Chondrocyte (in vitro differentiated cells): Measurements from ENCODE around the gene C4orf36. TPM values are rescaled to one million over a fixed set of nuclear protein-coding genes. Genes with fewer than 3 reads are reported as not detected.

Source experiments
- DNase-seq: peaks from one replicate; pipeline ENCODE4 v3.0.0; 2021; ENCODE audit warnings: mixed read lengths, low spot score
- H3K27ac Mint-ChIP-seq: one replicate; pipeline ENCODE4 v1.8.0; 2021; ENCODE audit warnings: mild to moderate bottlenecking, moderate library complexity, mixed read lengths; ENCODE audit not compliant: unreplicated experiment
- H3K27me3 Mint-ChIP-seq: 2 replicates; pipeline ENCODE4 v1.8.0; 2021; ENCODE audit warnings: low read depth, mixed read lengths
- H3K36me3 Mint-ChIP-seq: 2 replicates; pipeline ENCODE4 v1.8.0; 2021; ENCODE audit warnings: low read depth, mixed read lengths
- H3K4me1 Mint-ChIP-seq: 2 replicates; pipeline ENCODE4 v1.8.0; 2021; ENCODE audit warnings: low read depth, mild to moderate bottlenecking, mixed read lengths
- H3K4me3 Mint-ChIP-seq: one replicate; pipeline ENCODE4 v1.8.0; 2021; ENCODE audit warnings: mild to moderate bottlenecking, moderate library complexity, mixed read lengths; ENCODE audit not compliant: unreplicated experiment
- H3K9me3 Mint-ChIP-seq: 2 replicates; pipeline ENCODE4 v1.8.0; 2021; ENCODE audit warnings: low read depth, mixed read lengths
- total RNA-seq: library from RNA; stranded (reverse); gene quantifications from 3 replicates; pipeline ENCODE4 v1.2.1, GENCODE V29; 2021
- TF ChIP-seq, protein P1 (sequence below): fragments of 200-600 bp; sonication (generic); IDR thresholded peaks from 2 replicates; pipeline ENCODE4 v1.5.0; 2021; ENCODE audit warnings: antibody characterized with exemption, mild to moderate bottlenecking, moderate library complexity

The C4orf36 gene
- total RNA-seq, 1 donor from 2014 or later, result 0.60 TPM

DNA sequence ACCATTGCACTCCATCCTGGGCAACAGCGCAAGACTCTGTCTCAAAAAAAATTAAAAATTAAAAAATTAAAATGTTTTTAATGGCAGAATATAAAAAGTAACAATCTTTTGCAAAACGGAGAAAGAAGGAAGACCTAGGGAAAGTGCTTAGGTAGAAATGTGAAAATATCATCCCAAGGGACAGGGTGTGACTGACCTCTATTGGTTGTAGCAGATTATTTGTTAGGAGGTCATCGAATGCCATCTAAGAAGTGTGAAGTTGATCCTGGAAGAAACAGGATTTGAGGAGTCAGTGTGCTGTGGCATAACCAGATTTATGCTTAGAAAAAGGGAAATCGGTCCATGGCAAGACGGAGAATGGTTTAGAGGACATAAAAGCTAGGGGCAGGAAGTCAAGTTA, 18.1 kb upstream of the C4orf36 start:
- Mint-ChIP-seq H3K27ac (no peak overlapping the region), H3K27me3 (no peaks in the 10 kb centered on the region), H3K4me3 (no peak overlapping the region), H3K9me3 (no peaks in the 10 kb centered on the region), H3K36me3 (no peaks in the 10 kb centered on the region), H3K4me1 (peaks cover 20% of the 10 kb centered on the region)
- no peak for DNase-seq
- TF ChIP-seq, protein P1, sequence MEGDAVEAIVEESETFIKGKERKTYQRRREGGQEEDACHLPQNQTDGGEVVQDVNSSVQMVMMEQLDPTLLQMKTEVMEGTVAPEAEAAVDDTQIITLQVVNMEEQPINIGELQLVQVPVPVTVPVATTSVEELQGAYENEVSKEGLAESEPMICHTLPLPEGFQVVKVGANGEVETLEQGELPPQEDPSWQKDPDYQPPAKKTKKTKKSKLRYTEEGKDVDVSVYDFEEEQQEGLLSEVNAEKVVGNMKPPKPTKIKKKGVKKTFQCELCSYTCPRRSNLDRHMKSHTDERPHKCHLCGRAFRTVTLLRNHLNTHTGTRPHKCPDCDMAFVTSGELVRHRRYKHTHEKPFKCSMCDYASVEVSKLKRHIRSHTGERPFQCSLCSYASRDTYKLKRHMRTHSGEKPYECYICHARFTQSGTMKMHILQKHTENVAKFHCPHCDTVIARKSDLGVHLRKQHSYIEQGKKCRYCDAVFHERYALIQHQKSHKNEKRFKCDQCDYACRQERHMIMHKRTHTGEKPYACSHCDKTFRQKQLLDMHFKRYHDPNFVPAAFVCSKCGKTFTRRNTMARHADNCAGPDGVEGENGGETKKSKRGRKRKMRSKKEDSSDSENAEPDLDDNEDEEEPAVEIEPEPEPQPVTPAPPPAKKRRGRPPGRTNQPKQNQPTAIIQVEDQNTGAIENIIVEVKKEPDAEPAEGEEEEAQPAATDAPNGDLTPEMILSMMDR, result peak; percentile 17

DNA sequence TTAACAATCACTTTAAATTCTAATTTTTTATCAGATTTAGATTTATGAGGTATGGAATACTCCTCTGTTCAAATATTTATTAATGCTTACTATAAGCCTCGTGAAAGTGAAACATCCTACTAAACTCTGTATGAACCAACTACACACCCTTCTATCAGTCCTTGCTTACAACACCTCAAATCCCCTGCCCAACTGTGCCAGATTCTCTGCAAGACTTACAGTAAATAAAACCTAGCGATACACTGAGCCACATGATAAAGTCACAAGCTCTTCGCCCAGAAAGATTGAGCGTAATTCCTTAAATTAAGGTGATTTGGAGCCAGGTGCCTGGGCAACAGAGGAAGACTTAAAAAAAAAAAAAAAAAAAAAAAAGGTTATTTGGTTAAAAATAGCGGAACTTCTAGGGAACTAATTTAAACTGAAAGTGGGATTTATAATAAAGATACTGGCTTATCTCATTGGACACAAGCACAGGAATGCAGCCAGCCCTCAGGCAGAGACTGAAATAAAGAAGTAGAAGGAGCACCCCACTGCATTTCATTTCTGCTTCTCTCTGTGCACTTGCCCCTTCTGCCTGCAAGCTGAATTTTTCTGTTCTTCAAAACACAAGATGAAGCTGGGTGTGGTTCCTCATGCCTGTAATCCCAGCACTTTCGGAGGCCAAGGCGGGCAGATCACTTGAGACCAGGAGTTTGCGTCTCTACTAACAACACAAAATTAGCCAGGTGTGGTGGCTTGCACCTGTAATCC, 17.5 kb upstream of the C4orf36 start:
- TF ChIP-seq, protein P1, result no peak
- H3K9me3 Mint-ChIP-seq, result no peaks in the 10 kb centered on the region
- H3K27ac Mint-ChIP-seq, result no peak overlapping the region
- H3K4me3 Mint-ChIP-seq, result no peak overlapping the region
- H3K36me3 Mint-ChIP-seq, result no peaks in the 10 kb centered on the region
- H3K4me1 Mint-ChIP-seq, result peaks cover 20% of the 10 kb centered on the region
- no peak for DNase-seq
- H3K27me3 Mint-ChIP-seq, result no peaks in the 10 kb centered on the region

DNA sequence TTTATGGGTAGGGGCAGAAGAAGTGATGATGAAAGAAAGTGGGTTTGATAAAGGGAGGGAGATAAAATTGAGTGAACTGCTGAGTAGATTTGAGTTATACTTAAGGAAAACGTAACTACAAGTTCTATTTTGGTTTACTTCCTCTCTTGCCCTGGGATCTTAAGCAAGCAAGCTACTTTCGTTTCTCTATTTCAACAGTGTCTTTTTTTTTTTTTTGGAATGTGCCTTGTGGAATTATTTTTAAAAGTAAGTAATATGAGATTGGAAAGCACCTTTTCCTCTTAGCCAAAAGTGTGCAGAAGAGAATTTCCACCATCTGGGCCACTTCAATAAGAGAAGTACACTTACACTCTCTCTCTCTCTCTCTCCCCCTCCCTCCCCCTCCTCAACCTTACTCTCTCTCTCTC, 16.0 kb upstream of the C4orf36 start:
- Mint-ChIP-seq H3K9me3 (no peaks in the 10 kb centered on the region), H3K27ac (peak overlapping the region; percentile 75), H3K36me3 (no peaks in the 10 kb centered on the region), H3K4me3 (peak overlapping the region; percentile 53), H3K4me1 (peaks cover 20% of the 10 kb centered on the region), H3K27me3 (no peaks in the 10 kb centered on the region)
- DNase-seq, result no peak
- TF ChIP-seq, protein P1, result no peak

DNA sequence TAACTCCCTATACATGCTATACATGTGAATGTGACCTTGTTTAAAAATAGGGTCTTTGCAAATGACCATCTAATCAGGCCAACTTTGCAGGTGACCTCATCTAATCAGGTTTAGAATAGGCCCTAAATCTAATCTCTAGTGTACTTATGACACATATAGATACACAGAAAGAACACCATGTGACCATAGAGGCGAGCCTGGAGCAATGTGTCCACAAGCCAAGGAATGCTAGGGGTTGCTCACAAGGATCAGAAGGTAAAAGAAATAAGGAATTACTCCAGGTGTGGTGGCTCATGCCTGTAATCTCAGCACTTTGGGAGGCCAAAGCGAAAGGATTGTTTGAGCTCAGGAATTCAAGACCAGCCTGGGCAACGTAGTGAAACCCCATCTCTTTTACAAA, 9.6 kb upstream of the C4orf36 start:
- no peak overlapping the region for H3K4me3 Mint-ChIP-seq
- no peak overlapping the region for H3K27ac Mint-ChIP-seq
- no peaks in the 10 kb centered on the region for H3K27me3 Mint-ChIP-seq
- H3K4me1 Mint-ChIP-seq, result no peaks in the 10 kb centered on the region
- DNase-seq, result no peak
- H3K9me3 Mint-ChIP-seq, result peaks cover 3% of the 10 kb centered on the region
- peaks cover 3% of the 10 kb centered on the region for H3K36me3 Mint-ChIP-seq
- TF ChIP-seq, protein P1, result no peak

DNA sequence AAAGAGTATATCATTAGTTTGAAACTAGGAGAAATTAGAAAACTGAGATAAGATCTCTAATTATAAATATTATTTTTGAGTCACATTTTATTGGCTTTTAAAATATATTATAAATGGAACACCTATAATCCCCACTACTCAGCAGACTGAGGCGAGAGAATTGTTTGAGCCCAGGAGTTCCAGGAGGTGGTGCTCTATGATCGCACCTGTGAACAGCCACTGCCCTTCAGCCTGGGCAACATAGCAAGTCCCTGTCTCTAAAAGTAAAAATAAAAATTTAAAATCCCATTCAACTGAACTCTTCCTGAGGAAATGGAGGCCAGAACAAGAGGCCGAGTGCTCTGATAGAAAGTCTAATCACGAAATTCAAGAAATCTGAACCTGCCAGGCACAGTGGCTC, 6.3 kb upstream of the C4orf36 start:
- Mint-ChIP-seq H3K9me3 (peaks cover 3% of the 10 kb centered on the region), H3K4me3 (no peak overlapping the region), H3K36me3 (peaks cover 3% of the 10 kb centered on the region), H3K27me3 (no peaks in the 10 kb centered on the region), H3K27ac (no peak overlapping the region), H3K4me1 (no peaks in the 10 kb centered on the region)
- no peak for DNase-seq
- TF ChIP-seq, protein P1, result peak; percentile 52
